GM18951 (cell line): ENCODE data around the gene TRIM67.
"Not testable (repeated sequence)": the region's sequence is repeated elsewhere in the genome, so short reads cannot be mapped to it uniquely, and the experiment has no call there.

ENCODE experiments used
- POLR2A ChIP-seq: IDR thresholded peaks from 4 replicates; pipeline ENCODE4 v1.6.1; 2011; ENCODE audit warnings: mild to moderate bottlenecking; ENCODE audit not compliant: insufficient read length, insufficient read depth; ENCODE audit errors: extremely low read depth
- in situ Hi-C: fragments of 300-500 bp; cut with MboI; formaldehyde crosslinking; loops from one replicate; pipeline ENCODE4 v1.12.0; 2022; ENCODE audit warnings: low sequenced_read_pairs, mixed read lengths, inconsistent platforms; ENCODE audit not compliant: unreplicated experiment

TRIM67 gene

DNA sequence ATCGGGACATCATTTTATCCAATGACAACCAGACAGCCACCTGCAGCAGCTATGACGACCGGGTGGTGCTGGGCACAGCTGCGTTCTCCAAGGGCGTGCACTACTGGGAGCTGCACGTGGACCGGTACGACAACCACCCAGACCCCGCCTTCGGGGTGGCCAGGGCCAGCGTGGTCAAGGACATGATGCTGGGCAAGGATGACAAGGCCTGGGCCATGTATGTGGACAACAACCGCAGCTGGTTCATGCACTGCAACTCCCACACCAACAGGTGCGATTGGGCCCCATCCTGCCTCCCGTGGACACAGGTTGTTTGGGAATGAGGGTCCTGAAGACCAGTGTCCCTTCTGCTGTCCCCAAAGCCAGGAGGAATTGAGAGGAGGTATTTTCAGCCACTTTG lies 47.1 kb downstream of the TRIM67 start:
- in situ Hi-C loops = no loop called here
- TF ChIP-seq POLR2A = no peak

DNA sequence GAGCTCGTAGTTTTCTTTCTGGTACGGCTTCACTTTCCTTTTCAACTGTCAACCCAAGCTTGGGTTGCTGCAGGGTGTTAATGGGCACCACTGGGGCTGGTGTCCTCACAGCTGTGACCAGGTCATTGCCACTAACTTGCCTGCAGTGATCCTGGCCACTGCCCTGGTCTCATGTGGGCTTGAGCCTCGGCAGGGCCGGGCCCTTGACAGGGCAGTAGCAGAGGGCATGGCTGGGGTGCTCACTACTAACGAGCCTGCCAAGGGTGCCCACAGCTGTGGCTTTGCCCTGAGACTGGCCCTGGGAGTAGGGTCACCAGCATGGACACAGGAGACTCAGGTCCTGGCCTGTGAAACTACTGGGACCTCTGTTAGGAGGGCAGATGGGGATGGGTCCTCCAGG lies 47.7 kb downstream of the TRIM67 start:
- no peak for TF ChIP-seq POLR2A
- in situ Hi-C loops = no loop called here

DNA sequence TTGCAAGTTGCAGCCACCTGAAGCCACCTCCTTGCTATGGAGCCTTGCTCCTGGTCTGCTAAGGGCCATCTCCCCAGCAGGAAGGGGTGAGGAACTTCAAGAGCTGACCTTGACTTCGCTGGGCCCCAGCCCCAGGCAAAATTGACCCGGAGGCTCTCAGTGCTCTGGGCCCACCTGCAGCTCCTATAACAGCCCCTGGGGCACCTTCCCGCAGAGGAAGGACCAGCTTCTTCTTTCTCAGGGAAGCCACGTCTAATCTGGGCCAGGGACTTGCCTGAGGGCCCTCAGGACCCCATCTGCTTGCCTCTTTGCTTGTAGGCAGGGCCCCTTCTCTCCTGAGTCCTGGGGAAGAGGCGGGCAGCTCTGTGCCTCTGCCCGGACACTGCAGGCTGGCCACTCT lies 48.3 kb downstream of the TRIM67 start:
- in situ Hi-C loops = no loop called here
- TF ChIP-seq POLR2A = no peak

DNA sequence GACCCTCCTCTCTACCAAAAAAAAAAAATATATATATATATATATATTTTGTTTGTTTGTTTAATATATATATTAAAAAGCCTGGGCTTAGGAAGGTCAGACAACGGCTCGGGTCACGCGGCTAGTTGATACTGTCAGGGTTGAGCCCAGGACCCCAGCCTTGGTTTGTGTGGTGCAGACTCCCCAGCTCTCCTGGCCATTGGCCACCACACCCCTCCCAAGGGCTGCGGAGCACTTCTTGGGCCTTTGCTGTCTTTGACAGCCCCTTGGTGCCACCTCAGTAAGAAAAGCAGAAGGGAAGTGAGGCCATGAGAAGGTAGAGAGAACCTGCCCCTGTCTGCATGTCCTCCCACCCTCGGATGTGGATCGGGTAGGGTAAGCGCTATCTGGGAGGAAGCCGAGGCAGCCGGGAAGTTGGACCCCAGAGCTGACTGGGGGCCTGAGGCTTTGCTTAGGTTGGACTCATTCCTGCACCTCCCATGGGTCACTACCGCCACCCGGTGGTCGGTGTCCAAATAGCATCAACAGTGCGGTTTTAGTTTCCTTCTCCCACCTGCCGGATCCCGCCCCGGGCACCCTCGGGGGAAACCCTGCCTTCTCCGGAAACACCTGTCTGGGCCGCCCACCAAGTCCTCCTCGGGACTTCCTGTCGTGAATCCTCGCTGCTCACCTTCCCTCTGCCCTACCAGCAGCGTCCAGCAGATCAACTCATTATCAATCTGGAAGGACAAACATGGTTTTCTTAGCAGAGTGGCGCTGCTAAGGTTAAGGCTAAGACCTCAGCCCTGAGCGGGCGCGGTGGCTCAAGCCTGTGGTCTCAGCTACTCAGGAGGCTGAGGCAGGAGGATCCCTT lies 49.4 kb downstream of the TRIM67 start:
- in situ Hi-C loops = no loop called here

DNA sequence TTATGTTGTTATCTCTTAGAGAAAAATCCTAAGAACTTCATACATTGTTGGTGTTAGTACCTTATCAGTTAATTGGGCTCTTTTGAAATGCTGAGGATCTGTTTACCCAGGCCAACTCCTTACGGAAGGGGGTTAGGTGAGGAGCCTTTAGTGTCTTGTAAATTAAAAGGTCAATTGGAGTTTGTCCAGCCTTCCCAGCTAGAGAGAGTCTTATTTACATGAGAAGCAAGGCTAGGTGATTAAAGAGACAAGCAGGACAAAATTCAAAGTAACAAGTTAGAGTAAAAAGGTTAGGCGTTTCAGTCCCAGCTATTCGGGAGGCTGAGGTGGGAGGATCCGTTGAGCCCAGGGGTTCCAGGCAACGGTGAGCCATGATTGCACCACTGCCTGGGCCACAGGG lies 50.4 kb downstream of the TRIM67 start:
- in situ Hi-C loops = not testable (repeated sequence)

More for the DNA sequence above, 49.4 kb downstream of the TRIM67 start:
- TF ChIP-seq POLR2A = peak; percentile 47

DNA sequence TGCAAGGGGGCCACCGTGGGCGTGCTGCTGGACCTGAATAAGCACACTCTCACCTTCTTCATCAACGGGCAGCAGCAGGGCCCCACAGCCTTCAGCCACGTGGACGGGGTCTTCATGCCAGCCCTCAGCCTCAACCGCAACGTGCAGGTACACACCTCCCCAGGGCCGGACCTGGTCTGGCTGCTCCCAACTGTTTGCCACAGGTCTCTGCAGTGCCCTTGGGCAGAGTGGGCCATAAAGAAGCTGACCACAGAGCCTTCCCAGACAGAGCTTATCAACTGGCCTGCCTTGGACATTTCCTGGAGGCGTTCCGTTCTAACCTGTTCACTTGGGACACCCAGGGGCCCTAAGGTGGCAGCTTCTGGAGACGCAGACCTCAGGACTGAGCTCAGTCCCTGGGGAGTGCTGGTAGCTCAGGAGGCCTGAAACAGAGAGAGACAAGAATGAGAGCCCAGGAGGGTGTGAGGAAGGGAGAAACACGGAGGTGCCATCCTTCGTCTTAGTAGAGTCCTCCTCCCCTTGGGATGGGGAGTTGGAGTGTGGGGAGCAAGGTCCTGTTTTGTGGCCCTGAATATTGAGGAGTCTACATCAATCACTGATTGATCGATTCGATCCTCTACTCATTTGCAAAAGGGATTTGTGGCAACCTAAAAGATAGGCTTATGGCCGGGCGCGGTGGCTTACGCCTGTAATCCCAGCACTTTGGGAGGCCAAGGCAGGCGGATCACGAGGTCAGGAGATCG lies 52.1 kb downstream of the TRIM67 start:
- in situ Hi-C loops = no loop called here
- no peak for TF ChIP-seq POLR2A

DNA sequence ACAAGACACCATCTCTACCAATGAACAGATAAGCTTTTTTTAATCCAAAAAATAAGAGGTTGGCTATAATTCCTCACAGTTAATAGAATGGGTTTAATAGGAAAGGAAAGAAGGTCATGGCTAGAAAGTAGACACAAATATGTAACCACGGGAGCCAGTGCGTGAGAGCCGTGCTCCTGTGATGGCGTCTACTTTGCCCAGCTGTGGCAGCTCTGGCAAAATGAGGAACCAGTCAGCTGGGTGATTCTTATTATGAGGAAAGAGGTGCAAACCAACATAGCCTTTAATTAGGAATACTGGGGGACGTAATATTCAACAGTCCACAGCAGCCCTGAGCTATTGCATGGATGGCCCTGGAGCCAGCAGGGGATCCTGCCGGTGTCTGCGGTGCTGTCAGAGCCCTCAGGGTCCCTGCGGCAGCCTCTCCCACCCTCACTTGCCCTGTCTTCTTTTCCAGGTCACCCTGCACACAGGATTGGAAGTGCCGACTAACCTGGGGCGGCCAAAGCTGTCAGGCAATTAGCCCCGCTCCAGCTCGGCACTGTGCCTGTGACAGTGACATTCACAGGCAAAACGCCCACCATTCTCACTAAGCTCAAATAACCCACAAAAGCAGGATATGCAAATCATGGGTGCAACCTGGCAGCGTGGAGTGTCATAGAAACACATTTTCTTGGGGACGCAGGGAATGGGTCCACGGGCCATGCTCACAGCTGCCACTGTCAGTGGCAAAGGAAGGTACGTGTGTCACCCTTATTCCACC lies 53.2 kb downstream of the TRIM67 start:
- in situ Hi-C loops = no loop called here
- no peak for TF ChIP-seq POLR2A

DNA sequence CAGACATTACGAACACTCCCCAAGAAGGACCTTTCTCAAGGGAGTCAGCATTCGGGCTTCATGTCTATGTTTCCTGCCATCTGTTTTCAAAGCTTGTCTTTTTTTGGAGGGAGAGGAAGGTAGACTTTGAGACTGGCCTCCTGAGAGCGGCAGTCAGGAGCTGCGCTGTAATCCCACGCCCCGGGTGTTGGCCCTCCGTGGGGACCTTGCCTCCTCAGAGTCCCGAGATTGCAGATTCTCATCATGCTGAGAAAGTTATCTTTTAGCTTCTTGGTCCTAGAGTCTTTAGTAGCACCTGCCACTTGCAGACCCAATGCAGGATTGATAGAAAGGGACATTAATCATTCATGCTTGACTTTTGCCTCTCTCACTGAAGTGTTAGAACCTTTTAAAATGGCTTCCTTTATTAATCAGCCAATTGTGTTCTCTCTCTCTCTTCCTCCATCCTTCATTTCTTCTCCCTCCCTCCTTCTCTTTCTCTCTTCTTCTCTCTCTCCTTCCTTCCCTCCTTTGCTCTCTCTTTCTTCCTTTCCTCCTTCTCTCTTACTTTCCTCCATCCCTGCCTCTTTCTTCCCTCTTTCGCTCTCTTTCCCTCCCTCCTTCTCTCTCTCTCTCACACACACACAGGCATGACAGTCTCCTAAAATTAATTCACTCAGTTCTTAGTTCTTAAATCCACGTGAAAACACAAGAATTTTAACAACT lies 54.0 kb downstream of the TRIM67 start:
- TF ChIP-seq POLR2A = no peak
- in situ Hi-C loops = no loop called here

DNA sequence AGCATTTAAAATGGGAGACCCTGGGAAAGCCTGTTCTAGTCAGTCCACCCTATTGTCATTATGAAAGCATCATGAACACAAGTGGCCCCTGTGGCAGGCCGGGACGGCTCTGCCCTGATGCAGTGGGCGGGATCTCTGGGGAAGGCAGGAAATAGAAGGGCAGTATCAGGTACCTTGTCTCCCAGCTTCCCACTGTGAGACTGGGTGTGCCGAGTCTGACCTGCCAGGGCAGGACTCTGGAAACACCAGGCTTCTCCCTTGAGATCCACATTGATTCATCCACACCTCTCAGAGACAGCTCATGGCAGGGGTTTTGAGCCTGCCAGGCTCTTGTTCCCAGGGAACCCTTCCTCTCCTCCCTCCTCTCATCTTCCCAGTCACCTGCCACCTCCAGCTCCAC lies 54.6 kb downstream of the TRIM67 start:
- no peak for TF ChIP-seq POLR2A
- in situ Hi-C loops = no loop called here

DNA sequence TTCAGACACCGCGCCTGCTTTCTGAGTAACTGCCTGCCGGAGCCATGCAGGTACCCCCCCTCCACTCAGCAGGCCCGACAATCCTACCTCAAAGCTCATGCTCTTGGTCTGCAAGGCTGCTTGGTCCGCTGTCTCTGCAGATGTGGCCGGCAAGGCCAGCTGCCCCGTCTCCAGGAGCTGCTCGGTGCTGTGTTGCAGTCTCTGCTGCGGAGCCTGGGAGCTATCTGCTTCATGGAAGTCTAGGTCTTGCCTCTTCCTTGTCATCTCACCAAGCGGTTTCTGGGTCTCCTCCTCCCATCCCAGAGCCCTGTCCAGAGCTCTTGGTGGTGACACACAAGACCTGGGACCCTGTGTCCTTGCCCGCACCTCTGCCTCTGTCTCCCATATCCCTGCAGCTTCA lies 55.2 kb downstream of the TRIM67 start:
- no peak for TF ChIP-seq POLR2A
- in situ Hi-C loops = no loop called here

DNA sequence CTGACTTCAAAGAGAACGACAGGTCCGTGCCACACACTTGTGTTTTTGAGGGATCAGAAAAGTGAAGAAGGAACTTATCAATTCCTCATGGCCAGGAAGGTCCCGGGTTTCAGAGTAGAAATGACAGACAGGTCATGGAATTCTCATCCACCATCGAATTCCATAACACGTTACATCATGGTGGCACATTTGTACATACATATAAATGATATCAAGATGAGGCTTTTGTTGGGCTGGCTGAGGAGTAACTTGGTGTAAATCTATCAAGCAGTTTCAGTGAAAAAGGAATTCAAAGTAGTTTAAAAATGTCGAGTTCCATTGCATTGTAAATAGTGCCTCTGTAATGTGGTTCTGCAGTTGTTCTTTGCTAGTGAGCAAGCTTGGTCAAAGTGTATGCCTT lies 56.2 kb downstream of the TRIM67 start:
- TF ChIP-seq POLR2A = no peak
- in situ Hi-C loops = no loop called here

DNA sequence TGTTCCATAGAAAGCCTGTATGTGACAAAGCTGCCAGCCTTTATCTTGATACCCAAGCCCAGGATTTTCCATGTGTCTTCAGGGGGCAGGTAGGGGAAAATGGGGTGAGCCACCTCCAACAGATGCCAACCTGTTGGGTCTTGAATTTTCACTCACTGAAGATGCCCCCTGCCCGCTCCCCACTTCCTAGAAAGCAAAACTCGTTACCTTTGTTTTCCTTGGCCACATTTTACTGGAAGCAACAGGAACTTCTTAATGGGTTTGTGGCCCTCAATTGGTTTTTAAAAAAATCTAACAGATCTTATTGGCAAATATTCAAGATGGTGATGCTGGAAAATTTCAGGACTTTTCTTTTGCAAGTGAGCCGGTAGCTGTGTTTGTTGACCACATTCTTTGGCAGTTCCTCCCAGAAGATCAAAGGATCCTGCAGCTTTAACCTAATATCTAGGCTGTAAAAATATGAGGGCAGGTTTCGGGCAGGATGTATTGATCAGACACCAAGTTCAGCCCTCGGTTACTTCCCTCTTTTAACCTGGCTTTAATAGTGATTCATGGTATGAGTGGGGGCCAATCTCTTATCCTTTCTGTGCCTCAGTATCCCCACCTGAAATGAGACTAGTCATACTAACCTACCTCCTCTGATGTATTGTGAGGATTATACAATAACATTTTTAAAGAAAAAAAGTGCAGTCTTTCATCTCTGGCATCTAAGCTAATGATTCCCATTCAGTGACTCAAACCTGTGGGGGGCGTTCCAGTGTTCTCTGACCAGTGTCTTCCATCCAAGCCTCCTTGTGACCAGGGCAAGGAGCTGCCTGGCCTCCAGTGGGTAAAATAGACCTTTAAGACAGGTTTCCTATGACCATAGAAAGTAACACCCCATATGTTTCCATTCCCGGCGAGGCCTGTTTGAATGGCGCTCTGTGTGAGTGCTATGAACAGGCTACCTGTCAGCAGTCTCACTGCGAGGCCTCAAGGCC lies 57.9 kb downstream of the TRIM67 start:
- in situ Hi-C loops = no loop called here
- no peak for TF ChIP-seq POLR2A
